BE2C (cell line): ENCODE results near the gene PRSS56.
A peak's percentile ranks its signal among the peaks of the same experiment; 100 is the strongest.

Source experiments
- DNase-seq: peaks from one replicate; pipeline ENCODE4 v3.0.0-alpha.2; 2020
- H3K27me3 ChIP-seq: fragments of 250-450 bp; sonication (Bioruptor Pico); 2 replicates; pipeline ENCODE4 v1.5.1; 2020; ENCODE audit warnings: mild to moderate bottlenecking
- H3K36me3 ChIP-seq: fragments of 250-450 bp; sonication (Bioruptor Pico); 2 replicates; pipeline ENCODE4 v1.5.1; 2020; ENCODE audit warnings: mild to moderate bottlenecking
- H3K4me1 ChIP-seq: fragments of 250-450 bp; sonication (Bioruptor Pico); 2 replicates; pipeline ENCODE4 v1.5.1; 2020
- H3K4me3 ChIP-seq: 2 replicates; pipeline ENCODE4 v1.5.1; 2011; ENCODE audit warnings: low read depth, low read length
- H3K9me3 ChIP-seq: fragments of 250-450 bp; sonication (Bioruptor Pico); 2 replicates; pipeline ENCODE4 v1.5.1; 2020
- CTCF ChIP-seq: IDR thresholded peaks from 2 replicates; pipeline ENCODE4 v1.5.1; 2012; ENCODE audit warnings: mild to moderate bottlenecking, low read depth, low read length

The PRSS56 gene

GRCh38 chr2:232551776-232552175, 31.6 kb downstream of the PRSS56 start:
- H3K36me3 ChIP-seq, result peaks cover 36% of the 10 kb centered on the region
- peak overlapping the region; percentile 78 for H3K4me3 ChIP-seq
- no peaks in the 10 kb centered on the region for H3K27me3 ChIP-seq
- H3K4me1 ChIP-seq, result no peaks in the 10 kb centered on the region
- DNase-seq, result no peak
- H3K9me3 ChIP-seq, result no peaks in the 10 kb centered on the region
- no peak for TF ChIP-seq CTCF

- H3K4me3 ChIP-seq, result no peak overlapping the region
- H3K27me3 ChIP-seq, result no peaks in the 10 kb centered on the region
- no peaks in the 10 kb centered on the region for H3K4me1 ChIP-seq
- H3K9me3 ChIP-seq, result no peaks in the 10 kb centered on the region
- H3K36me3 ChIP-seq, result peaks cover 50% of the 10 kb centered on the region
- DNase-seq, result no peak
- no peak for TF ChIP-seq CTCF
Measured at GRCh38 chr2:232556426-232556825, 36.2 kb downstream of the PRSS56 start.

- Histone ChIP-seq H3K27me3 (no peaks in the 10 kb centered on the region), H3K4me3 (no peak overlapping the region), H3K4me1 (no peaks in the 10 kb centered on the region), H3K36me3 (peaks cover 72% of the 10 kb centered on the region), H3K9me3 (no peaks in the 10 kb centered on the region)
- DNase-seq, result no peak
- TF ChIP-seq CTCF, result 0 out of 2 replicates have a peak, but pooled peaks have one; percentile 10
Measured at GRCh38 chr2:232562515-232563151, 42.4 kb downstream of the PRSS56 start.

GRCh38 chr2:232563580-232563979, 43.4 kb downstream of the PRSS56 start:
- H3K4me3 ChIP-seq, result no peak overlapping the region
- no peak for DNase-seq
- H3K4me1 ChIP-seq, result no peaks in the 10 kb centered on the region
- no peaks in the 10 kb centered on the region for H3K9me3 ChIP-seq
- no peaks in the 10 kb centered on the region for H3K27me3 ChIP-seq
- peaks cover 74% of the 10 kb centered on the region for H3K36me3 ChIP-seq
- TF ChIP-seq CTCF, result no peak

- H3K4me3 ChIP-seq, result no peak overlapping the region
- no peak for DNase-seq
- no peaks in the 10 kb centered on the region for H3K9me3 ChIP-seq
- no peak for TF ChIP-seq CTCF
- no peaks in the 10 kb centered on the region for H3K27me3 ChIP-seq
- peaks cover 80% of the 10 kb centered on the region for H3K36me3 ChIP-seq
- no peaks in the 10 kb centered on the region for H3K4me1 ChIP-seq
Measured at GRCh38 chr2:232567721-232568120, 47.5 kb downstream of the PRSS56 start.

GRCh38 chr2:232568161-232568560, 48.0 kb downstream of the PRSS56 start:
- H3K36me3 ChIP-seq, result peaks cover 85% of the 10 kb centered on the region
- no peak overlapping the region for H3K4me3 ChIP-seq
- H3K27me3 ChIP-seq, result no peaks in the 10 kb centered on the region
- H3K9me3 ChIP-seq, result no peaks in the 10 kb centered on the region
- no peak for TF ChIP-seq CTCF
- H3K4me1 ChIP-seq, result no peaks in the 10 kb centered on the region
- no peak for DNase-seq
